Gastroesophageal sphincter (tissue), 4 donors: Measurements from ENCODE around the gene SF3B5. TPM values are rescaled to one million over a fixed set of nuclear protein-coding genes. Genes with fewer than 3 reads are reported as not detected.
"Not testable (repeated sequence)": the region's sequence is repeated elsewhere in the genome, so short reads cannot be mapped to it uniquely, and the experiment has no call there.

ENCODE experiments used
- ATAC-seq: fragments of 150-250 bp; one replicate; pipeline ENCODE4 v1.9.1; 2016; ENCODE audit warnings: mild to moderate bottlenecking, moderate library complexity
- H3K27ac ChIP-seq, 4 donors: fragments of 200-600 bp; sonication (generic) in 3 of 4; 1 replicate in 3 of 4; 2 replicates in 1 of 4; pipeline ENCODE4 v1.5.1; 2016 to 2019
- H3K27me3 ChIP-seq: fragments of 200-600 bp; sonication (generic); one replicate; pipeline ENCODE4 v1.5.1; 2019
- H3K36me3 ChIP-seq, 2 donors: fragments of 200-600 bp; sonication (generic); one replicate each; pipeline ENCODE4 v1.5.1; 2019; ENCODE audit warnings: control low read depth in 1 of 2
- H3K4me1 ChIP-seq, 3 donors: fragments of 200-600 bp; sonication (generic); 1 replicate in 2 of 3; 2 replicates in 1 of 3; pipeline ENCODE4 v1.5.1; 2016 to 2019; ENCODE audit warnings: control low read depth in 2 of 3
- H3K4me3 ChIP-seq, 2 donors: fragments of 200-600 bp; sonication (generic); one replicate each; pipeline ENCODE4 v1.5.1; 2019; ENCODE audit warnings: mild to moderate bottlenecking in 1 of 2, moderate library complexity in 1 of 2
- H3K9me3 ChIP-seq, 3 donors: fragments of 200-600 bp; sonication (generic); one replicate each; pipeline ENCODE4 v1.5.1; 2017 to 2019; ENCODE audit warnings: control low read depth in 2 of 3
- EP300 ChIP-seq: sonication (generic); formaldehyde crosslinking; IDR thresholded peaks from one replicate; pipeline ENCODE4 v1.6.1; 2017; ENCODE audit warnings: antibody characterized with exemption, mild to moderate bottlenecking
- POLR2A ChIP-seq, 2 donors: fragments of 450-650 bp; IDR thresholded peaks; one replicate each; pipeline ENCODE4 v1.6.1; 2017; ENCODE audit warnings: antibody characterized with exemption in 2 of 2, mild to moderate bottlenecking in 2 of 2, moderate library complexity in 1 of 2
- POLR2AphosphoS5 ChIP-seq: sonication (generic); formaldehyde crosslinking; IDR thresholded peaks from one replicate; pipeline ENCODE4 v1.6.1; 2017; ENCODE audit warnings: antibody characterized with exemption
- WGBS, 2 donors: methylation state at CpG; one replicate each; pipeline ENCODE4 v1.1.5; 2018; ENCODE audit warnings: low coverage in 1 of 2; 5-methylcytosine and 5-hydroxymethylcytosine counted together
- total RNA-seq, 4 donors: library from RNA; depleted of rRNA; stranded (reverse); fragments of >200 nt; gene quantifications; one replicate each; pipeline ENCODE4 v1.1.0, GENCODE V29; 2016
- TF ChIP-seq, protein P1 (sequence below), 4 experiments: fragments of 200-600 bp in 2 of 4; fragments of 450-650 bp in 2 of 4; sonication (generic) in 1 of 4; IDR thresholded peaks; one replicate each; pipeline ENCODE4 v1.5.1; 2017 to 2019; ENCODE audit warnings: antibody characterized with exemption in 4 of 4, mild to moderate bottlenecking in 2 of 4, moderate library complexity in 2 of 4

The SF3B5 gene
- total RNA-seq, 4 donors from 2014 or later = 102 to 123 (median 116) TPM

GRCh38 chr6:144090384-144090783 is 5.0 kb downstream of the SF3B5 start:
- Histone ChIP-seq H3K9me3 (no peaks in the 10 kb centered on the region), H3K4me3 (no peak overlapping the region), H3K4me1 (peaks cover 4 to 23% (median 12%) of the 10 kb centered on the region in 3 donors), H3K27me3 (no peaks in the 10 kb centered on the region), H3K27ac (no peak overlapping the region), H3K36me3 (peaks cover 0 to 14% of the 10 kb centered on the region in 2 donors)
- 61 to 71% methylated on average over 3 to 4 of the region's 4 CpGs for WGBS, 2 donors
- TF ChIP-seq POLR2A (IDR thresholded peaks at IDR 0.05) = no peak
- no peak for TF ChIP-seq EP300
- TF ChIP-seq, protein P1, sequence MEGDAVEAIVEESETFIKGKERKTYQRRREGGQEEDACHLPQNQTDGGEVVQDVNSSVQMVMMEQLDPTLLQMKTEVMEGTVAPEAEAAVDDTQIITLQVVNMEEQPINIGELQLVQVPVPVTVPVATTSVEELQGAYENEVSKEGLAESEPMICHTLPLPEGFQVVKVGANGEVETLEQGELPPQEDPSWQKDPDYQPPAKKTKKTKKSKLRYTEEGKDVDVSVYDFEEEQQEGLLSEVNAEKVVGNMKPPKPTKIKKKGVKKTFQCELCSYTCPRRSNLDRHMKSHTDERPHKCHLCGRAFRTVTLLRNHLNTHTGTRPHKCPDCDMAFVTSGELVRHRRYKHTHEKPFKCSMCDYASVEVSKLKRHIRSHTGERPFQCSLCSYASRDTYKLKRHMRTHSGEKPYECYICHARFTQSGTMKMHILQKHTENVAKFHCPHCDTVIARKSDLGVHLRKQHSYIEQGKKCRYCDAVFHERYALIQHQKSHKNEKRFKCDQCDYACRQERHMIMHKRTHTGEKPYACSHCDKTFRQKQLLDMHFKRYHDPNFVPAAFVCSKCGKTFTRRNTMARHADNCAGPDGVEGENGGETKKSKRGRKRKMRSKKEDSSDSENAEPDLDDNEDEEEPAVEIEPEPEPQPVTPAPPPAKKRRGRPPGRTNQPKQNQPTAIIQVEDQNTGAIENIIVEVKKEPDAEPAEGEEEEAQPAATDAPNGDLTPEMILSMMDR (IDR thresholded peaks at IDR 0.05) = no peak
- TF ChIP-seq POLR2AphosphoS5 = no peak
- ATAC-seq = no peak

- no peak overlapping the region for H3K27ac ChIP-seq
- no peaks in the 10 kb centered on the region for H3K9me3 ChIP-seq
- no peak for ATAC-seq
- TF ChIP-seq, protein P1 (IDR thresholded peaks at IDR 0.05) = no peak
- TF ChIP-seq POLR2A (IDR thresholded peaks at IDR 0.05) (no peak), EP300 (no peak), POLR2AphosphoS5 (no peak)
- H3K4me1 ChIP-seq = peaks cover 0 to 2% (median 0%) of the 10 kb centered on the region in 3 donors
- H3K4me3 ChIP-seq = no peak overlapping the region
- H3K36me3 ChIP-seq = peaks cover 0 to 19% of the 10 kb centered on the region in 2 donors
- H3K27me3 ChIP-seq = no peaks in the 10 kb centered on the region
- 74 to 86% methylated on average over 10 to 13 of the region's 13 CpGs for WGBS, 2 donors
Measured at GRCh38 chr6:144087789-144088426, 7.5 kb downstream of the SF3B5 start.

- H3K27ac ChIP-seq = no peak overlapping the region
Measured at GRCh38 chr6:144086959-144087358, 8.4 kb downstream of the SF3B5 start.

GRCh38 chr6:144083172-144083571 is 12.2 kb downstream of the SF3B5 start:
- ATAC-seq = no peak
- 84 to 92% methylated on average over 1 of the region's 1 CpG for WGBS, 2 donors
- TF ChIP-seq, protein P1 (IDR thresholded peaks at IDR 0.05) = no peak
- no peak for TF ChIP-seq POLR2A (IDR thresholded peaks at IDR 0.05)
- no peak for TF ChIP-seq POLR2AphosphoS5
- TF ChIP-seq EP300 = no peak

More at GRCh38 chr6:144086959-144087358, 8.4 kb downstream of the SF3B5 start:
- ATAC-seq = no peak
- Histone ChIP-seq H3K36me3 (peaks cover 0 to 19% of the 10 kb centered on the region in 2 donors), H3K9me3 (no peaks in the 10 kb centered on the region), H3K4me1 (no peaks in the 10 kb centered on the region), H3K4me3 (no peak overlapping the region), H3K27me3 (no peaks in the 10 kb centered on the region)
- WGBS, 2 donors = 88 to 96% methylated on average over 3 of the region's 3 CpGs
- TF ChIP-seq, protein P1 (IDR thresholded peaks at IDR 0.05) = no peak

GRCh38 chr6:144082412-144082811 is 13.0 kb downstream of the SF3B5 start:
- not testable (repeated sequence) for H3K9me3 ChIP-seq, H3K4me3 ChIP-seq, H3K27me3 ChIP-seq, H3K4me1 ChIP-seq, ATAC-seq, H3K27ac ChIP-seq
- H3K36me3 ChIP-seq = peaks cover 0 to 12% of the 10 kb centered on the region in 2 donors
- WGBS, 2 donors = 71 to 83% methylated on average over 1 to 3 of the region's 3 CpGs

More at GRCh38 chr6:144083172-144083571, 12.2 kb downstream of the SF3B5 start:
- no peaks in the 10 kb centered on the region for H3K27me3 ChIP-seq
- no peaks in the 10 kb centered on the region for H3K9me3 ChIP-seq
- H3K4me3 ChIP-seq = no peak overlapping the region
- H3K27ac ChIP-seq = no peak overlapping the region
- H3K36me3 ChIP-seq = peaks cover 0 to 19% of the 10 kb centered on the region in 2 donors
- no peaks in the 10 kb centered on the region for H3K4me1 ChIP-seq
